HEK293T (cell line): ENCODE data around the gene M1AP.

ENCODE experiments used
- CTCF ChIA-PET: fragments of 350-600 bp; formaldehyde crosslinking; extraction: SDS; loops from one replicate; lab custom pipeline; 2021; ENCODE audit warnings: antibody characterized with exemption, inconsistent platforms; lab: Yijun Ruan, JAX
- POLR2A ChIA-PET: fragments of 350-600 bp; formaldehyde crosslinking; extraction: SDS; loops from one replicate; lab custom pipeline; 2020; ENCODE audit warnings: antibody characterized with exemption, inconsistent platforms; lab: Yijun Ruan, JAX
- DNase-seq: peaks from one replicate; pipeline ENCODE4 v3.0.0; 2012; ENCODE audit warnings: mixed read lengths; ENCODE audit errors: extremely low spot score
- ARNT ChIP-seq: fragments of 450-650 bp; IDR thresholded peaks from 2 replicates; pipeline ENCODE4 v1.6.1; 2017; ENCODE audit warnings: mild to moderate bottlenecking
- BHLHE40 ChIP-seq: fragments of 450-650 bp; IDR thresholded peaks from 2 replicates; pipeline ENCODE4 v1.6.1; 2016; ENCODE audit warnings: mild to moderate bottlenecking, moderate library complexity, borderline replicate concordance
- CTBP1 ChIP-seq: fragments of 450-650 bp; IDR thresholded peaks from 2 replicates; pipeline ENCODE4 v1.6.1; 2016; ENCODE audit warnings: borderline replicate concordance
- ELF4 ChIP-seq: fragments of 450-650 bp; IDR thresholded peaks from 2 replicates; pipeline ENCODE4 v1.6.1; 2017; ENCODE audit warnings: antibody characterized with exemption
- FOXA1 ChIP-seq: fragments of 450-650 bp; IDR thresholded peaks from 2 replicates; pipeline ENCODE4 v1.6.1; 2016; ENCODE audit warnings: mild to moderate bottlenecking
- FOXK2 ChIP-seq: fragments of 450-650 bp; IDR thresholded peaks from 2 replicates; pipeline ENCODE4 v1.6.1; 2016; ENCODE audit warnings: mild to moderate bottlenecking
- FOXM1 ChIP-seq: fragments of 450-650 bp; IDR thresholded peaks from 2 replicates; pipeline ENCODE4 v1.6.1; 2017; ENCODE audit warnings: mild to moderate bottlenecking, borderline replicate concordance
- HDGF ChIP-seq: fragments of 450-650 bp; IDR thresholded peaks from 2 replicates; pipeline ENCODE4 v1.6.1; 2017; ENCODE audit warnings: antibody characterized with exemption, borderline replicate concordance
- L3MBTL2 ChIP-seq: fragments of 450-650 bp; conservative IDR thresholded peaks from 2 replicates; pipeline ENCODE4 v1.6.1; 2016; ENCODE audit warnings: mild to moderate bottlenecking
- LEF1 ChIP-seq: fragments of 450-650 bp; IDR thresholded peaks from 2 replicates; pipeline ENCODE4 v1.6.1; 2017; ENCODE audit warnings: mild to moderate bottlenecking, borderline replicate concordance
- NFRKB ChIP-seq: fragments of 450-650 bp; IDR thresholded peaks from 2 replicates; pipeline ENCODE4 v1.6.1; 2016; ENCODE audit warnings: mild to moderate bottlenecking, moderate library complexity
- SP1 ChIP-seq: fragments of 450-650 bp; IDR thresholded peaks from 2 replicates; pipeline ENCODE4 v1.6.1; 2017
- SUZ12 ChIP-seq: fragments of 450-650 bp; IDR thresholded peaks from 2 replicates; pipeline ENCODE4 v1.6.1; 2016; ENCODE audit warnings: mild to moderate bottlenecking
- TARDBP ChIP-seq: fragments of 450-650 bp; IDR thresholded peaks from 2 replicates; pipeline ENCODE4 v1.6.1; 2016
- ZNF384 ChIP-seq: fragments of 450-650 bp; IDR thresholded peaks from 2 replicates; pipeline ENCODE4 v1.6.1; 2016
- TF ChIP-seq, protein P1 (sequence below): fragments of 450-650 bp; IDR thresholded peaks from 2 replicates; pipeline ENCODE4 v1.6.1; 2016

M1AP gene

DNA sequence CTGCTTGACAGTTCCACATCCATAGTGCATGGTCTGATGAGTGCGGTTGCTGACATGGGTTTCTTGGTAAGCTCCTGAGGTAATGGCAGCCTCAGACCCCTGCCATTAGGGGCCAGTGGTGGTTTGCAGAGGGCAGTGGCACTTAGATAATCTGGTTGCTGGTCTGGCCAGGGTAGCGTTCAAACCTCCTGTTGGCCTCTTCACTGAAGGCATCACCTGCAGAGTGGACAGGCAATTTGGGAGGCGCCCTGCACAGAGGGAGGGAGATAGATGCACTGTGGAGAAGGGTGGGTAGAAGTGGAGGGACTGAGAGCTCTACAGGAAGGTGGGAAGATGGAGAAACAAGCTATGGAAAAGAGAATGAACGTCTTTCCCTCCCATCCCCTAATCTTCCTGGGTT lies 114.7 kb downstream of the M1AP start:
- no peak for DNase-seq
- no peak for TF ChIP-seq TARDBP
- TF ChIP-seq BHLHE40 = no peak
- TF ChIP-seq L3MBTL2 = no peak
- TF ChIP-seq ZNF384 = no peak
- TF ChIP-seq ARNT = no peak
- no peak for TF ChIP-seq FOXK2
- no peak for TF ChIP-seq FOXA1
- no peak for TF ChIP-seq FOXM1
- no peak for TF ChIP-seq SP1
- TF ChIP-seq NFRKB = no peak
- TF ChIP-seq, protein P1, sequence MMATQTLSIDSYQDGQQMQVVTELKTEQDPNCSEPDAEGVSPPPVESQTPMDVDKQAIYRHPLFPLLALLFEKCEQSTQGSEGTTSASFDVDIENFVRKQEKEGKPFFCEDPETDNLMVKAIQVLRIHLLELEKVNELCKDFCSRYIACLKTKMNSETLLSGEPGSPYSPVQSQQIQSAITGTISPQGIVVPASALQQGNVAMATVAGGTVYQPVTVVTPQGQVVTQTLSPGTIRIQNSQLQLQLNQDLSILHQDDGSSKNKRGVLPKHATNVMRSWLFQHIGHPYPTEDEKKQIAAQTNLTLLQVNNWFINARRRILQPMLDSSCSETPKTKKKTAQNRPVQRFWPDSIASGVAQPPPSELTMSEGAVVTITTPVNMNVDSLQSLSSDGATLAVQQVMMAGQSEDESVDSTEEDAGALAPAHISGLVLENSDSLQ = no peak
- no peak for TF ChIP-seq HDGF
- TF ChIP-seq SUZ12 = no peak
- TF ChIP-seq LEF1 = no peak
- no peak for TF ChIP-seq CTBP1
- TF ChIP-seq ELF4 = no peak
- ChIA-PET POLR2A (interaction anchor here (1.4 to 8.4 kb wide), 6 partner anchors 12 to 55 kb away, joined by 5 to 70 read pairs (median 6); partner anchors contain the start of genes CCDC142, PCGF1 and TTC31), CTCF (interaction anchor here (1.5 kb wide), 1 partner anchor 44 kb away, joined by 3 read pairs; no protein-coding TSS in a partner anchor)

GRCh38 chr2:74532222-74532621 lies 115.9 kb downstream of the M1AP start:
- no peak for DNase-seq
- POLR2A ChIA-PET = interaction anchor here (0.8 to 8.4 kb wide), 9 partner anchors 13 to 74 kb away, joined by 3 to 70 read pairs (median 5); partner anchors contain the start of genes CCDC142, LOXL3, PCGF1 and TTC31
- TF ChIP-seq L3MBTL2 = no peak
- no peak for TF ChIP-seq FOXA1
- no peak for TF ChIP-seq FOXM1
- TF ChIP-seq ARNT = no peak
- TF ChIP-seq BHLHE40 = no peak
- no peak for TF ChIP-seq CTBP1
- no peak for TF ChIP-seq ZNF384
- CTCF ChIA-PET = interaction anchor here (0.6 to 1.7 kb wide), 7 partner anchors 25 to 91 kb away, joined by 3 to 5 read pairs (median 3); partner anchors contain the start of genes PCGF1 and WBP1

GRCh38 chr2:74531666-74532065 lies 116.5 kb downstream of the M1AP start:
- TF ChIP-seq LEF1 (no peak), ZNF384 (no peak), CTBP1 (no peak), BHLHE40 (no peak), TARDBP (no peak), ELF4 (no peak), HDGF (no peak), FOXM1 (no peak), SUZ12 (no peak), FOXK2 (no peak), NFRKB (no peak), L3MBTL2 (no peak), SP1 (no peak), ARNT (no peak), FOXA1 (no peak)
- TF ChIP-seq, protein P1 = no peak
- ChIA-PET CTCF (interaction anchor here (0.6 to 1.7 kb wide), 8 partner anchors 14 to 91 kb away, joined by 3 to 5 read pairs (median 3); partner anchors contain the start of genes PCGF1 and WBP1), POLR2A (interaction anchor here (0.8 to 8.4 kb wide), 8 partner anchors 13 to 74 kb away, joined by 3 to 70 read pairs (median 4); partner anchors contain the start of genes CCDC142, LOXL3, PCGF1 and TTC31)
- no peak for DNase-seq

GRCh38 chr2:74530239-74531187 lies 117.6 kb downstream of the M1AP start:
- no peak for TF ChIP-seq TARDBP
- TF ChIP-seq FOXA1 = no peak
- TF ChIP-seq L3MBTL2 = peak; percentile 88
- DNase-seq = peak; percentile 50
- POLR2A ChIA-PET = interaction anchor here (0.7 to 8.4 kb wide), 16 partner anchors 9 to 139 kb away, joined by 3 to 70 read pairs (median 4); partner anchors contain the start of genes CCDC142, INO80B, MRPL53 and PCGF1

GRCh38 chr2:74529357-74530238 lies 118.5 kb downstream of the M1AP start, which contains the start of the genes AUP1 and HTRA2:
TSS of gene AUP1 (minus strand) at chr2:74529706. CDS start at chr2:74529629, 77 bp downstream.
TSS of gene HTRA2 (plus strand) at chr2:74529933. CDS start at chr2:74530007, 74 bp downstream.
- TF ChIP-seq ZNF384 (no peak), L3MBTL2 (peak; percentile 57; the same call in 1 of the 2 replicates), HDGF (0 out of 2 replicates have a peak, but pooled peaks have one; percentile 42), SP1 (no peak), ELF4 (peak; percentile 79)
- peak; percentile 96 for DNase-seq
- ChIA-PET POLR2A (interaction anchor here (0.5 to 8.4 kb wide), 18 partner anchors 9 to 138 kb away, joined by 3 to 70 read pairs (median 4); partner anchors contain the start of genes CCDC142, INO80B, LOXL3 and MRPL53), CTCF (interaction anchor here (1.2 kb wide), 1 partner anchor 48 kb away, joined by 4 read pairs; no protein-coding TSS in a partner anchor)

More at GRCh38 chr2:74530239-74531187, 117.6 kb downstream of the M1AP start:
- CTCF ChIA-PET = interaction anchor here (0.8 to 1.7 kb wide), 3 partner anchors 47 to 57 kb away, joined by 3 to 4 read pairs (median 4); partner anchors contain the start of genes CCDC142 and TTC31
